A673 (cell line): ENCODE measurements around the gene INPP5E. TPM values are rescaled to one million over a fixed set of nuclear protein-coding genes. Genes with fewer than 3 reads are reported as not detected.

Source experiments
- BruUV-seq: library from RNA; stranded (reverse); fragments of 400-500 nt; replicated peaks from 2 replicates; lab custom pipeline; 2021; lab: Mats Ljungman, UMichigan
- CTCF ChIA-PET: fragments of 300-600 bp; sonication (Branson Sonifier 250); formaldehyde crosslinking; loops from one replicate; lab custom pipeline; 2022; ENCODE audit warnings: antibody characterized with exemption; lab: Charles Lee
- POLR2A ChIA-PET: fragments of 300-600 bp; sonication (Branson Sonifier 250); formaldehyde crosslinking; loops from one replicate; lab custom pipeline; 2022; ENCODE audit warnings: antibody characterized with exemption; ENCODE audit not compliant: low non-redundant PET; lab: Charles Lee
- DNase-seq: peaks from one replicate; pipeline ENCODE4 v3.0.0-alpha.2; 2015; ENCODE audit warnings: low spot score
- H3K27ac ChIP-seq: fragments of 200-600 bp; sonication (generic); 2 replicates; pipeline ENCODE4 v1.5.1; 2016; ENCODE audit warnings: mixed run types, low read depth, mild to moderate bottlenecking, mixed read lengths, antibody characterized with exemption, low read length; ENCODE audit not compliant: poor library complexity, severe bottlenecking
- H3K27me3 ChIP-seq: fragments of 200-600 bp; sonication (generic); replicated peaks from 2 replicates; pipeline ENCODE4 v1.6.1; 2017; ENCODE audit warnings: mixed run types, low read depth, mild to moderate bottlenecking, mixed read lengths, antibody characterized with exemption, low read length; ENCODE audit not compliant: insufficient read depth, poor library complexity
- H3K36me3 ChIP-seq: fragments of 200-600 bp; sonication (generic); 2 replicates; pipeline ENCODE4 v1.6.1; 2016; ENCODE audit warnings: mixed run types, mild to moderate bottlenecking, mixed read lengths, antibody characterized with exemption, low read length; ENCODE audit not compliant: insufficient read depth, poor library complexity, severe bottlenecking
- H3K4me1 ChIP-seq: fragments of 200-600 bp; sonication (generic); 2 replicates; pipeline ENCODE4 v1.6.1; 2017; ENCODE audit warnings: mixed run types, mild to moderate bottlenecking, mixed read lengths, antibody characterized with exemption, low read length; ENCODE audit not compliant: insufficient read depth, poor library complexity, severe bottlenecking
- H3K4me3 ChIP-seq: fragments of 200-600 bp; sonication (generic); 2 replicates; pipeline ENCODE4 v1.5.1; 2016; ENCODE audit warnings: low read depth, mixed run types, mild to moderate bottlenecking, mixed read lengths, low read length; ENCODE audit not compliant: poor library complexity, severe bottlenecking
- H3K9me3 ChIP-seq: fragments of 200-600 bp; sonication (generic); 2 replicates; pipeline ENCODE4 v1.6.1; 2016; ENCODE audit warnings: mixed run types, low read depth, mild to moderate bottlenecking, mixed read lengths, antibody characterized with exemption, low read length; ENCODE audit not compliant: poor library complexity, severe bottlenecking
- CTCF ChIP-seq: fragments of 300-800, 200-600 bp; sonication (generic); conservative IDR thresholded peaks from 2 replicates; pipeline ENCODE4 v1.5.1; 2017; ENCODE audit warnings: low read depth, mild to moderate bottlenecking, antibody characterized with exemption, low read length, moderate library complexity, mixed read lengths
- EZH2 ChIP-seq: fragments of 200-600 bp; sonication (generic); IDR thresholded peaks from 2 replicates; pipeline ENCODE4 v1.6.1; 2017; ENCODE audit warnings: borderline replicate concordance, low read depth, mild to moderate bottlenecking, mixed read lengths, antibody characterized with exemption, low read length; ENCODE audit not compliant: poor library complexity, severe bottlenecking
- intact Hi-C: fragments of 100-400 bp; cut with micrococcal nuclease; formaldehyde crosslinking; loops from one replicate; pipeline ENCODE4 v1.10.0; 2022; ENCODE audit not compliant: unreplicated experiment
- total RNA-seq: library from RNA; stranded (reverse); gene quantifications from 2 replicates; pipeline ENCODE4 v1.2.3, GENCODE V29; 2021

INPP5E gene
- total RNA-seq, 1 experiment from 2014 or later, result 26.2 TPM

GRCh38 chr9:136467766-136468165, 28.1 kb upstream of the INPP5E start:
- CTCF ChIA-PET, result no interaction called here

GRCh38 chr9:136466155-136466541, 26.5 kb upstream of the INPP5E start:
- Histone ChIP-seq H3K4me1 (no peaks in the 10 kb centered on the region), H3K27me3 (no peaks in the 10 kb centered on the region), H3K9me3 (no peaks in the 10 kb centered on the region), H3K27ac (no peak overlapping the region), H3K36me3 (peaks cover 86% of the 10 kb centered on the region), H3K4me3 (no peak overlapping the region)
- intact Hi-C loops, result no loop called here
- no TSS peak for BruUV-seq
- POLR2A ChIA-PET, result no interaction called here
- DNase-seq, result no peak
- CTCF ChIA-PET, result no interaction called here
- TF ChIP-seq CTCF (no peak), EZH2 (no peak)

More at GRCh38 chr9:136467766-136468165, 28.1 kb upstream of the INPP5E start:
- H3K4me3 ChIP-seq, result no peak overlapping the region
- H3K27me3 ChIP-seq, result no peaks in the 10 kb centered on the region
- intact Hi-C loops, result no loop called here
- TF ChIP-seq CTCF, result no peak
- no peak for TF ChIP-seq EZH2
- H3K9me3 ChIP-seq, result no peaks in the 10 kb centered on the region
- H3K36me3 ChIP-seq, result peaks cover 87% of the 10 kb centered on the region
- POLR2A ChIA-PET, result no interaction called here
- H3K27ac ChIP-seq, result no peak overlapping the region
- H3K4me1 ChIP-seq, result no peaks in the 10 kb centered on the region
- BruUV-seq, result no TSS peak
- no peak for DNase-seq

GRCh38 chr9:136465500-136466154, 26.0 kb upstream of the INPP5E start:
- BruUV-seq, result no TSS peak
- H3K36me3 ChIP-seq, result peaks cover 86% of the 10 kb centered on the region
- H3K9me3 ChIP-seq, result no peaks in the 10 kb centered on the region
- no peak overlapping the region for H3K27ac ChIP-seq
- ChIA-PET POLR2A (no interaction called here), CTCF (no interaction called here)
- H3K27me3 ChIP-seq, result no peaks in the 10 kb centered on the region
- no peak overlapping the region for H3K4me3 ChIP-seq
- DNase-seq, result no peak
- intact Hi-C loops, result no loop called here
- no peak for TF ChIP-seq EZH2
- no peak for TF ChIP-seq CTCF
- H3K4me1 ChIP-seq, result no peaks in the 10 kb centered on the region
